ENCODE results near the gene ANO1.

ANO1 gene

DNA sequence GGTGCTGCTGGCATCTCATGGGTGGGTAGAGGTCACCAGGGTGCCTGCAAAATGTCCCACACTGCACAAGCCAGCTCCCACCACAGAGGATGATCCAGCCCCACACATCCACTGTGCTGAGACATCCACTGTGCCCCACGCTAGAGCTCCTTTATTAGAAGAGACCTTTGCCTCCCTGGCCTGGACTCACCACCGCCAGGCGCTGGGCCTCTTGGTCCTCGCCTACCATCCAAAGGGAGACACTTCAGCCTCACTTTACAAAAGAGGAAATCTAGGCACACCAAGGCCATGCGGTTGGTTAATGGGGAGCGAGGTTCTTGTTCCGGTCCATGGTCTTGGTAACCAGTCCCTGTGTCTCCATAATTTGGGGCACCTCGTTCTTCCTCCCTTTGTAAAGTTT is 3.4 kb upstream of the ANO1 start:
- no peak for DNase-seq

DNA sequence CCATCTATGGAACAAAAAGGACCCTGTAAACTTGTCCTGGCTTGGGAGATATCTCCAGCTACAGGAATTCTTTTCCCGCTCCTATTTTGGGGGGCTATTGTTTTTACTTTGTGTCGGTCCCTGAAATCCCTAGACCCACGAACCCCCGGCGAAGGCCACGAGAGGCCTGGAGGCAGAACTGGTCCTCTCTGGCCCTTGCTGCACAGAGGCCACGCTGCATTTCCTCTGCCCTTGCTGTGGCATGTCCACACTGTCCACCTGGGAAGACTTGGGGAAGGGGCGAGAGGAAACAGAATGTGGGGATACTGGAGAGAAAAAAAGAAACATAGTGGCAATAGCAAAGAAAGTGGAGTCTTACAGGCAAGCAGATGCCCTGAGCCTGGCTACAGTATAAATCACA is 2.3 kb upstream of the ANO1 start:
- DNase-seq = peak; percentile 47

DNA sequence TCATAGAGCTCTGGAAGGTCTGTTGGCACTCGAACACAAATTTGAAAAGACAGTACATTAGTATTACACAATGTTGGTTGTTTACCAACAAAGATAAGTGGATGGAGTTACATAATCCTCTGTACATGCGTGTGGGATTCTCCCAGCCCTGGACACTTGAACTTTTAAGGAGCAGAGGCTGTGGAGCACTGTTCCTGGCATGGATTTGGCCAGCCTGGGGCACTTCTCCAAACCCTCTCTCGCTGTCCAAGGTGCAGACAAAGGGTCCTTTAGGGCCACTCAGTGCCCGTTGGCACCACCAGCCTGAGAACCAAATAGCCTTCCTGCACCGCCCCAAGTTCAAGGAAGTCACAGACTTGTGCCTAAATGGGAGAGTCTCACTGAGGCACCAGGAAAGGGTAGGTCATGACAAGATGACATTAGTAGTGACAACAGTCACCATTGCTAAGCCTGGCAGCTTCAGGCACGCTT is 1.6 kb upstream of the ANO1 start:
- no peak for DNase-seq

DNA sequence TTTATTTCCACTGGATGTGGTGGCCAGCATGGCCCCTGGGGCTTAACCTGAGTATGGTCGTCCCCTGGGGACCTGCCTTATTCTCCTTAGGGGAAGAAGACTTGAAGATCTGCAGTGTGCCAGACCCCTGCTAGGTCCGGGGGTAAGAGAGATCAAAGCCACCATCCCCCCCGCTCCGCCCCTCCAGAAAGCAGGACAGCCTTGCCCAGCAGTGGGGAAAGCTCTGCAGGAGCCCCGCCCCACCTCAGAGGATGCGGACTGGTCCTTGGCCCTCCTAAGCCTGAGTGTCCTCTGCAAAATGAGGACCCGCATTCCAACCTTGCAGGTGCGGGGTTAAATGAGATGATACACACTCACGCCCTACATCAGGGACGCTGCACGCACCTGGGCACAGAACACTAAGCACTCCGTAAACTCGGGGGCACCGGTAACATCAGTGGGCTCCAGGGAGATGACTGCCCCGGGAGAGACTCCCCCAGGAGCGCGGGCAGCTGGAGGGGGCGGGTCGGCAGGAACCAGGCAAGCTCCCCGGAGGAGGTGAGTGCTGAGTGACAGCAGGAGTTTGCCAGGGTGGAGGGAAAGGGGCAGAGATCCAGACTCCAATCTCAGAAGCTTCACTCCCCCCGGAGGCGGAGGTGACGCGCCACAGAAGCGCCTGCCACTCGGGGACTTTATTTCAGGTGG is 564 bp upstream of the ANO1 start:
- DNase-seq = peak; percentile 46

DNA sequence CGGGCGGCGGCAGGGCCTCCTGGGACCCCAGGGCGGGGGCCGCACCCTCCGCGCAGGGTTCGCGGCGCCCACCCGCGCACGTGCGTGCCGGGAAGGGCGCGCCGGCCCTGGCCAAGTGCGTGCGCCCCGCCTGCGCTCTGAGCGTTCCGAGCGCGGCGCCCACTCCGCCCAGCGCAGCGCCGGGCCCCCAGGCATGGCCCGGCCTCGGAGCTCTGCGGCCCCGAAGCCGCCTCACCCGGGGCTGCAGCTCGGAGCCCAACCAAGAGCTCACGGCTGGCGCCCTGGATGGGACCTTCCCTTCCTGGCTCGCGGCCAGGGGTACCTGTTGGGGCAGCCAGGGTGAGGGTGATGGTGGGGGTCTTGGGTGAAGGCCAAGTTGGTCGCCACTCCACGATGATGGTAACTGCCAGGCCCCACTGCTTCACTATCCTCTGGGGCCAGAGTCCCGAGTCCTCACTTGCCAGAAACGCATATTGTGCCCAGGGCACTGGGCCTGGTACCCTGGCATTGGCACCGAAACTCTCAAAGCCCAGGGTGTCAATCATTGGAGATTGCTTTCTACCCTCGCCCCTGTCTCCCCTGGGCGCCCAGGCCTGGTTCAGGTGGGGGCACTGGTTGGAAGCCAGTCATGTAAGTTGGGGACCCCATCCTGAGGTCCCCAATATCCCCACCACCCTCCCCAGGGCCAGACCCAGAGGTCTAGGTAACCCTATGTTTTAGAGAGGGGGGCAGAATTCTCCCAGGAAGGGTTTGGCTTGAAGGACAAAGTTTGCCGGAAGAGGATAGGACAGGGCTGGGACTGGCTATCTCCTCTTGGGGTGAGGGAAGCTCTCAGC is 882 bp downstream of the ANO1 start:
- DNase-seq = no peak

DNA sequence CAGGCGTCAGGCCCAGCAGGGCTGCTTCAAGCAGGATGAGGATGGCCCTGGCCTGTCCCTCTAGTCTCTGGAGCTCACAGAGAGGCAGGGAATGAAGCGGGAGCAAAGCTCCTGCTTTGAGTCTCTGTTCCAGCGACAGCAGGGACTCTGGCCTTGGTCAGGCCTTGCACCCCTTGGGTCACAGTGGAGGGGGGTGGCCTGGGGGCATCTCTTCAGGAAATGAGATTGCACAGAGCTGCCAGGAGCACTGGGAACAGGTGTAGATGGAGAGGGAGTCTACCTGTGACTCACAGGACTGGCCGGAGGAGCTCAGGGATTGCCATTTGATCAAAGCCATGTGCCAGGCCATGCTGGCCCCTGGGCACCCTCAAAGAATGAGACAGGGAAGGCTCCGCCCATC is 1.6 kb downstream of the ANO1 start:
- no peak for DNase-seq

DNA sequence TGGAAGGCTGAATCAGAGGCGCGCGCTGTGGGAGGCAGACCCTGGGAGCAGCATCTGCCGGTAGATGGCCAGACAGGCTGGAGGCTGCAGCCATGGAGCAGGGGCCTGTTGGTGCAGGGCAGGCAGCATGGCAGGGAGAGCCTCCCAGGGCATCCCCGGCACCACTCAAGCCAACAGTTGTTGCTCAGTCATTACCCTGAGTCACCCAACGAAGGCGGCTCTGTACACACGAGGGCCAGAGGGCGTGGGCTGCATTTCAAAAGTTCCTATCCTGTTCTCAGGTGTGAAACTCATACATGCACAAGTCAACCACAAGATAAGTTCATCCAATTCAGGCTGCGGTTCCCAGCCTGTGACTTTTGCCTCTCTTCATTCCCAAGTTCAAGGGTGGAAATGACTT is 2.6 kb downstream of the ANO1 start:
- no peak for DNase-seq

DNA sequence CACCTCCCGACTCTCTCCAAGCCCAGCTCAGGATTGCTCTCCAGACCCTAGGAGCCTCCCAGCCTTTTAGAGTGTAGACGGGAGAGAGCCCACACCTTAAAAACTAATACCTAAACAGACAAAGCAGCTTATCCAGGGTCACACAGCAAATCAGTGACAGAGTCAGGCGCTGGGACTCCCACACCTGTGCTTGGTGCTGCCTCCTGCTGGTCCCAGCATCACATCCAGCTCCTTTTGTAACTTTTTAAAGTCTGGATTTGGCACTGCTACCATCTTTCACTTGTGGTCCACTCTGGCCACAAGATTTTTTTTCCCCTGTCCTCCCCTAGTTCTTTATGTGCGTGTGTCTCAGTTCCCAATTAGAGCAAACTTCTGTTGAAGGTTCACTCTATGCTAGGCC is 4.7 kb downstream of the ANO1 start:
- no peak for DNase-seq

DNA sequence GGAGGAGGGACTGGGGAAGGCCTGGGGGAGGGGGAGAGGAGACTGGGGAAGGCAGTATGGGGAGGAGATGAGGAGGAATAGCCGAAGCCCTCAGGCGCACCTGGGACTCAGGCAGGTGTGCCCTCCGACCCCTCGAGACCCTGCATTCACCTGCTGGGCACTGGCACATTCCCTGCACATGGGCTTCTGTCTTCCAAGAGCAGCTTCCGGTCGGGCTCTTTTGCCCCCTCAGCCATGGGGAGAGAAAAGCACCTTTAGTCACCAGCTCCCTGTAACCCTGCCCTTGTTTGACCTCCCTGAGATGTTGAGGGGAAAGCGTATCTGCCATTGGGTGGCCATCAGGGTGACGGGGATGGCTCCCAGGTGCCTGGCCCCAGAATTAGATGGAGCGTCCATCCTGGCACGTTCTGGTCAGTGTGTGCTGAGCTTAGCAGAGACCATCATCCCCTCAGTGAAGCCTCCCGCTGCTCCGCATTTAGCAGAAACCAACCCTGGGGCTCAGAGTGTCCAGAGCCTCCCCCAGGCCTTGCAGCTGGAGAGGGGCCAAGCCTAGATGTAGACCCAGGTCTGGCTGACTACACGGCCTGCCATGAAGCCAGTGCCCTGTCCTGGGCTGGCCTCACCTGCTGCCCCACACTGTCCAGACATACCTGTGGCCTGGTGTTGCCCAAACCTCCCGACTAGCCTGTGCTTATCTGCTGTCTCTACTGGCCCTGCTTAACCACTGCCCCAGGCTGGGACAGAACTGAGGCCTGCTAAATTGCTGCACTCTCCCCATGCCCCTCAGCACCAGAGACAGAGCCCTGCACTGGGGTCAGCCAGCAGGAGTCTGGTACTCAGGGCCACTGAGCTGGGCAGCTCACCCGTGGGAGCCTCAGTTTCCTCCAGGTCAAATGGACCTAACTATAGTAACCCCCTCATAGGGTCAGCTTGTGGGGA is 6.2 kb downstream of the ANO1 start:
- DNase-seq = peak; percentile 75

DNA sequence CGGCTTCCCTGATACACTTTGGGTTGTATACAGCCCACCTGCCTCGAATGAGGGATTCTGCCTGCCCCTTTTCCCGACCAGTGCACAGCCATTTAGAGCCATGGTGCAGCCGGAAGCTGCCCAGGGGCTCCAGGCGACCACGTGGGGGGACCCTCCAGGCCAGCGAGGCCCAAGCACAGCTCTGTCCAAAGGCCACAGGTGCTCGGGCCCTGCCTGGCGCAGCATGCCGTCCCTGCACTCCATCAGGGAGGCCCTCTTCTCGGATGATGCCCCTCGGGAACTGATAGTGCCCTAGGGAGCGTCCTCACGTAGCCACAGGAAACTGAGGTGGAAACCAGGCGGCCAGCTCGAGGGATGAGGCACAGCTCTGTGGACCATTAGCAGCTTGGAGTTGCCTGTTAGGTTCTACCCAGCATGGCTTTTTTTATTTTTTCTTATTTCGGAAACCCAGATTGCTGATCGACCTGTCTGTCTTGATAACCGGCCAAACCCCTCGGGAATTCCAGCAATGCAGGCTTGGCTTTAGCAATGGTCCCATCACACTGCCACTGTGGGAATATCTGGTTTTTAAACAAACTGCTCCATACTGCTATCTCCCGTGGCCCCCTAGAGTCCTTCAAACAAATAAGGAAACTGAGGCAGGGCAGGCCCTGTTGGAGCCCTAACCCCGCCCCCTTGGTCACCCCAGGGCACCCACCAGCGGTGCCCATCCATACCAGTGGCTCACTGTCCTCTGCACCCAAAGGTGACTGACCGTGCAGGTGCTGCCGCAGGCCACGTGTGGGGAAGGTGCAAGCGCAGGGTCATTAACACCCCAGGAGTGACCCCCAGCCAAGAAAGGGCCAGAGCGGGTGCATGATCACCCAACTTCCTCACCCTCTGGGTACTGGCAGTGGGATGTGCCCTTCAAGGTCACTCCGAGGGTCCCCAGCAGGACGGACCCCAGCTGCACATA is 8.0 kb downstream of the ANO1 start:
- no peak for DNase-seq

DNA sequence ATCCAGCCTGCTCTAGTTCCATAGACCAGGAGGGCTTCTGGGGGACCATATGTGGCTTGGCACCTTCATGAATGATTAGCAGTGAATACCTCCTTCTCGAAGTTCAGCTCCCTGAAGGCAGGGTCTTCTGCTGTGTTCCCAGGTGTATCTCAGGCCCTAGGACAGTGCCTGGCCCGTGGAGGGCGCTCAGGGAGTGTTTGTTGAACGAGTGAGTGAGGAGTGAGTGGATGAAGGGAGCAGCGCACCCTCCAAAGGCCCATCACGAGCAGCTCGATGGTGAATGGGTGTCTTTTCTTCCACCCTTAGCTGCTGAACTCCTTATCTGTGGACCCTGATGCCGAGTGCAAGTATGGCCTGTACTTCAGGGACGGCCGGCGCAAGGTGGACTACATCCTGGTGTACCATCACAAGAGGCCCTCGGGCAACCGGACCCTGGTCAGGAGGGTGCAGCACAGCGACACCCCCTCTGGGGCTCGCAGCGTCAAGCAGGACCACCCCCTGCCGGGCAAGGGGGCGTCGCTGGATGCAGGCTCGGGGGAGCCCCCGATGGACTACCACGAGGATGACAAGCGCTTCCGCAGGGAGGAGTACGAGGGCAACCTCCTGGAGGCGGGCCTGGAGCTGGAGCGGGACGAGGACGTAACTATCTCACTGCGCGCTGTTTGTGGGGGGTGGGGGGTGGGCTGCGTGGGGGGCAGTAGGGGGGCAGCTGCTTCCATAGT is 9.5 kb downstream of the ANO1 start:
- no peak for DNase-seq

DNA sequence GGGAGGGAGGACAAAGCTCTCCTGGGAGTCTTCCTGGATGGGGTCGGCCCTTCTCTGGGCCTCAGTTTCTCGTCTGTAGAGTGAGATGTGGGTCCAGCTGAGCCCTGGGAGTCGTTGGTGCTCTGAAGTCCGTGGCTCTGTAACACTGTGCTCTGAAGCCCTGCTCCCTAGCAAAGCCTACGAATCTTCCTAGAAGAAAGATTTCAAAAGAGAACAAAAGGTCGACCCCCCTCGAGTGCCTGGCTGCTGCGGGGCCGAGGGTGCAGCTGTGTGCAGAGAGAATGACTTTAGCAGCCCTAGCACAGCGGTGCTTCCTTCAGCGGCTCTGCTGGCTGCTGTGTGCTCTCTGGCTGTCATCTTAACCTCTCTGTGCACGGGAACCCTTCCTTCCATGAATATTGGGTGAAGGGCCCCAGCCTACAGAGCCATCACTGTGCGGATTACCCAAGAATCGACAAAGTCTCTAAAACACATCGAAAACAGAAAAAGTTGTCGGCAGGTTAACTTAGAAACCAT is 10.7 kb downstream of the ANO1 start:
- DNase-seq = no peak

DNA sequence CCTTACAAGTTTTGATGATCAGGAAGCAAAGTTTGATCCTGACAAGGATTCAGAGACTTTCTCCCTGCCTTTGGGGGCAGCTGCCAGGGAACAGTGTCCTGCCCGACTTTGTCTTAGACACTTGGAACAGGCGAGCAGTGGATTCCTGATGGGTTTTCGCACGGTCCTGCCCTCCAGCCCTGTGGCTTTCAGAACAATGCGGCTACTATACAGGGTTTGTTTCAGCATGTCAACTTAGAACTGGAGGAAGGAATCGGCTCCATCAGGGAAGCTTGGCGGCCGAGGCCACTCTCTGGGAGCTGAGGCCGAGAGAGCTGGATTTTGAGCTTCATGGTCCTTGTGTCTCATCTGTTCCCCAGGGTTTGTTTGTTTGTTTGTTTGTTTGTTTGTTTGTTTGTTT is 11.5 kb downstream of the ANO1 start:
- DNase-seq = no peak

DNA sequence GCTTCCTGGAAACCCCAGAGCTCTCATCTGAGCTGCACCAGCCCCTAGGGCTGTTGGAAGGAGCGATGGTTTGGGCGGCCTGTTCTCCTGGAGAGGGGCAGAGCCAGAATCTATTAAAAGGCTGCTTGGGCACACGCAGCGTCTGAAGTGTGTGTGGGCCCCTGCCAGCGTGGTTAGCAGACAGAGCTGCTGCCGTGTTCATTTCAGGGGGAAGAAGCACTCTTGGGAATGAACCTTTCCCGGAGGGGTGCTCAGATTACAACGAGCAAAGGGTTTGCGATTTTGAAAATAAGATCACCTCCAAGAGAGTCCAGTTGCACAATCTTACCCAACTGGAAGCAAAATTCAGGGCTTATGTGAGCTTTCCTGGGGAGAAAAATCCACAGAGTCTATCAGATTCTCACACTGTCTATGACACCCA is 12.9 kb downstream of the ANO1 start:
- no peak for DNase-seq

DNA sequence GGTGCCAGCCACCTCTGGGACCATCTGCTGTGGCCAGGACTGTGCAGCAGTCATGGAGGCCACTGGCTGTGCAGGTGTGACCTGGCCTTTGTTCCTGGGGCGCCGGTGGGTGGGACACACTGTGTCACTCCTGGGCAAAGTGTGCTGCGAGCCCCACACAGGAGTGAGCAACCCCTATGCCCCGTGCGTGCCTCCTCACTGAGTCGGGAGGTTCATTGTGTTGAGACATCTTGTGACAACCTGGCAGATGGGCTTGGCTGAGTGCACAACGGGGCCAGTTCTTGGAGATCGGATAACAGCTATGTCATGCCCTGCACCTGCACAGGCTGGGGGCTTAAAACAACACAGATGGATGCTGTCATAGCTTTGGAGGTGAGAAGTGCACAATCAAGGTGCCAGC is 13.5 kb downstream of the ANO1 start:
- DNase-seq = no peak

DNA sequence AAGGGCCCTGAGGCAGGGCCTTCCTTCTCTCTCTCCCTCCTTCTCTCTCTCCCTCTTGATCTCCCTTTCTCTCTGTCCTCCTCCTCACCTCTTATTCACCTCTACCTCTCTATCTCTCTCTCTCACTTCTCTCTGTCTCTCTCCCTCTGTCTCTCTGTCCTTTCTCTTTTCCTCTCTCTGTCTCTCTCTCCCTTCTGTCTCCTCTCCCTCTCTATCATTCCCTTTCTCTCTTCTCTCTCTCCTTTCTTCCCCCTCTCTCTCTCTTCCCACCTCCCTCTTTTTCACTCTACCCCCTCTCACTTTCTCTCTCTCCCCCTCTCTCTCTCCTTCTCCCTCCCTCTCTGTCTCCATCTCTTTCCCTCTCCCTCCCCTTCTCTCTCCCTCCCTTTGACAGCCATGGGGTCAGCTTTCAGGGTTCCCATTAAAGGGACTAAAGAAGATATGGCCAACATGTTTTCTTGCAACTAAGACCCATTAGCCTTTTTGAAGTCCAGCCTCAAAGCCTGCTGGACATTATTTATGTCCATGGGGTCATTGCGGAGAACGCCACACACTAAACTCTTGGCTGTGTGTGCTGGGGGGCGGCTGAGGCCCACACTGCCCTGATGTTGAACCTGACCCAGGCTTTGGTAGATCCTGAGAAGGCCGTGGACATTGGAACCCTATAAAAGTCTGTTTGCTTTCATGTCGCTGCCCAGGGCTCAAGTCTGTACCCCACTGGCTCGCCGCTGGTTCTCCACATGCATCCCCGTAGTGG is 15.0 kb downstream of the ANO1 start:
- DNase-seq = no peak

DNA sequence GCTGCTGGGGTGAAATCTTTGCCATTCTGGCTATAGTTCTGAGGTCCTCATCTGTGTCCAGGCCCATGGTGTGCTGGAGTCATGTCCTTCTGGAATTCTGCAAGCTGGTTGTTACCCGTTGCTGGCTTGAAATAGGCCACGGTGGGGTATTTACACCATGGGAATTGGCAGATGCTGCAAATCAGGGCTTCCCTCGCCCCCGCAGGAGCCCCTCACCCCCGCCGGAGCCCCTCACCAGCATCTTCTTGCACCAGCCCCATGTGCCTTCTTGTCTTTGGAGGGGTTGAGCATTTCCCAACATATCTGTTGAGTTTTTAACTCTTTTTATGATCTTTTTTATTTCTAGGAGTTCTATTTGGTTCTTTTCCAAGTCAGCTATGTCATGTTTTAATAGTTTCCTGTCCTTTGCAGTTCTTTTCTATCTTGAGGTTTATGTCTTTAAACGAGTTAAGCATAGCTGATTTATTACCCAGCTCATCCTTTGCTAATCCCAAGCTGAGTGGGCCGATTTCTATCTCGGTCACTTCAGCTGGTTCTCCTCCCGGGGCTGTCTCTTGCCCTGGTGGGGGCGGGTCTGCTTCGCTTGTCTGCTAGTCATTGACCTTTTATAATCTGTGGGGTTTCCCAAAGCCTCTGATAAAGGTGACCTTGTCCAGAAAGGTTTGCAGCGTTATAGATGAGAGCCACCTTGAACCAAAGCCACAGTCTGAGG is 17.6 kb downstream of the ANO1 start:
- no peak for DNase-seq

DNA sequence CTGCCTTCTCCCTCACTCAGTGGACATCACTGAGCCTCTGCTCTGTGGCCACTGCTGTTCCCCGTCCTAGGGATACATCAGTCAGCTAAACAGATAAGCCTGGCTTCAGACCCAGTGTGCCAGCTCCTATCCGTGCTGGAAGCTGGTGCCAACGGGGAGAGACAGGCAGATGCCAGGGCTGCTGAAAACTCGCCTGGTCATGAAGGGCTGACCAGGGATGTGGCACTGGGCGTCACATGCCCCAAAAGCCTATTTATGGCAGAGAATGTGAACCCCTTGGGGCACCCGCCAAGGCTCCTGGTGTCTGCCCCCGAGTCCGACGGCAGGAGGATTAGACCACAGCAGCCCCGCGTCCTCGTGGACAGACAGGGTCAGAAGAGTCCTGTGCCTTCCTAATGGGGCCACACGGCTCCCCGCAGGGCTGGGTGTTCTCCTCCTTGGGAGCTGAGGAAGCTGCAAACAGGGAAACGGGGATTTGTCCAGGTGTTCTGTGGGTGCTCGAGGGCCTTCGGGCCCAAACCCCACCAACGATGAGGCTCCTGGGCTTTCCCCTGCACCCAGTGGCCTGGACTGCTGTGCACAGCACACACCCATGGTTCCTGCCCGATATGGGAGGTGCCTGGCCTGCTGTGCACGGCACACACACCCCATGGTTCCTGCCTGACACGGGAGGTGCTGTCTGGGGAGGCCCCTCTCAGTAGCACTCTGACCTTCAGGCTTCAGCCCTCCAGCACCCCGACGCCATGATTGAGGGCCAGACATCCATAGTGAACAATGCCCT is 19.9 kb downstream of the ANO1 start:
- DNase-seq = no peak

DNA sequence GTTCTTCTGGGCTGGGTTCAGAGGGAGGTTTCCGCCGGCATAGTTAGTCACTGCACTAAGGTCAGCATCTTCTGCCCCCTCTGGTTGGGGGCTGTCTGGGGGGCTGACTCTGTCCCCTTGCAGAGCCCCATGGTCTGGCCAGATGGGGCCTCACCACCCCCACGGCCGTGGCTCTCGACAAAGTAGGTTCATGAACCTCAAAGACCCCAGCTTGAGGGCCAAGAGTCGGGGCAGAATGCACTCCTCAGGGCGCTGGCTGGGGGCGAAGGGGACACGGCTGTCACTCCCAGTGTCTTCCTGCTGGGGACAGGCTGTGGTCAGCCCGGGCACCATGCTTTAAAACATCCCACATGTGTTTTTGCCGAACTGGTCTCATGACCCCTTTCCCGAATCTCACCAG is 20.8 kb downstream of the ANO1 start:
- no peak for DNase-seq
